GM12801 (cell line): ENCODE results near the gene TRO.

ENCODE experiments used
- CTCF ChIP-seq: IDR thresholded peaks from one replicate; pipeline ENCODE4 v1.5.1; 2011; ENCODE audit warnings: control low read depth; ENCODE audit not compliant: insufficient read length; ENCODE audit errors: extremely low read depth

The TRO gene

DNA sequence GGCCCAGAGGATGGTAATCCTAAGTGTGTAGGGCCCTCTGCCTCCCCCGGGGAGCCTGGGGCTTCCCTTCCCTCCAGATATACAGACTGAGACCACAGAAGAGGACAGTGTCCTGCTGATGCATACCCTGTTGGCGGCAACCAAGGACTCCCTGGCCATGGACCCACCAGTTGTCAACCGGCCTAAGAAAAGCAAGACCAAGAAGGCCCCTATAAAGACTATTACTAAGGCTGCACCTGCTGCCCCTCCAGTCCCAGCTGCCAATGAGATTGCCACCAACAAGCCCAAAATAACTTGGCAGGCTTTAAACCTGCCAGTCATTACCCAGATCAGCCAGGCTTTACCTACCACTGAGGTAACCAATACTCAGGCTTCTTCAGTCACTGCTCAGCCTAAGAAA is 1.9 kb downstream of the TRO start:
- no peak for TF ChIP-seq CTCF

GRCh38 chrX:54923376-54923775 is 2.8 kb downstream of the TRO start:
- no peak for TF ChIP-seq CTCF

DNA sequence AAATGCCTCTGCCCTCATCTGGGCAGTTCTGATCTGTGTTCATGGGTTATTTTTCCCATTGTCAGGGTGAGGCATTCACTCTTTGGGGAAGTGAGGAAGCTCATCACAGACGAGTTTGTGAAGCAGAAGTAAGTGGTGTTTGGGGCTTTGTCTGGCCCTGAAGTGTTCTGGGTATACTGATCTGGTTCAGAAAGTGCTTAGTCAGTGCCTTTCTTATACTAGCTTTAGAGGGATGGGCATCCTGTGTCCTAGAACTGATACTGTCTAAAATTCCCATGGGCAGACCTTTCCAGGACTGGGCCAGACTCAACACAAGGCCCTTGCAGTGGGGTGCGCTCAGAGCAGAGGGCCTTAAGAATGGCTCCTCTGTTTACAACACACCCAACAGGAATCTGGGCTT is 6.4 kb downstream of the TRO start:
- no peak for TF ChIP-seq CTCF

GRCh38 chrX:54928876-54929275 is 8.3 kb downstream of the TRO start:
- TF ChIP-seq CTCF = no peak

- no peak for TF ChIP-seq CTCF
These were observed 9.8 kb downstream of the TRO start for GRCh38 chrX:54930291-54931049.

- TF ChIP-seq CTCF = no peak
These were observed 10.5 kb downstream of the TRO start for GRCh38 chrX:54931107-54931506.

DNA sequence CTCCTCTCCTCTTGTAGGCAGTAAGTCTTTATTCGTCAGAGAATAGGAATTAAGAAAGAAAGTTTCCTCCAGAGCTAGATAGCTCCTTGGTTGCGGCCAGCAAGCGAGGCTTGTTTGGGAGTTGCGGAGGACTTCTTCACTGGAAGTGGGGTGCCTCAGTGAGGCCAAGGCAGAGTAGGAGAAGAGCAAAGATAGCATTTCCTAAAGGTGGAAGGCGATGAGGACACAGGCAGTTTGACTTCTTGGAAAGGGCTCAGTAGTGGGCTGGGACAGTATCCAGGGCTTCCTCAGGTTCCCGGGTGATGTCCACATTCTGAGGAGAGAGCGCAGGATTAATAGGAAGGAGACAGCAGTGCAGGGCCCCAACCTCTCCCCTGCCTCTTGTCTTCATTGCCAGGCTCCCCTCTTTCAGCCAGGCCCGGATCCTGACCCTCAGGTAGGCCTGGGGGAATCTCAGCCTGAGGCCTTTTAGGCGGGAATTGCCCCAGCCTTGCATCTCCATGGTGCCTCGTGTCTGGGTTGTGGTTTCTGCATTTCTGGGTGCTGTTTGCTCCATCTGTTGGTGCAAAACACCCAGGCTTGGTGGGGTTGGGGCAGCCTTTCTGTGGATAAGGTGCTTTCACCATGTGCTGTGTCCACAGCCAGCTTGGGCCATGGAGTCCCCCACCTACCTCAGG is 12.7 kb downstream of the TRO start:
- no peak for TF ChIP-seq CTCF
